ENCODE results near the gene UQCRH. TPM values are rescaled to one million over a fixed set of nuclear protein-coding genes. Genes with fewer than 3 reads are reported as not detected.
"Not testable (repeated sequence)": the region's sequence is repeated elsewhere in the genome, so short reads cannot be mapped to it uniquely, and the experiment has no call there.

The UQCRH gene
- total RNA-seq, 1 donor from 2014 or later, result 221 TPM

GRCh38 chr1:46322191-46322590, 18.7 kb downstream of the UQCRH start:
- not testable (repeated sequence) for H3K36me3 Mint-ChIP-seq (ENCODE audit: insufficient read depth); H3K27me3 Mint-ChIP-seq; H3K27ac Mint-ChIP-seq; H3K4me1 Mint-ChIP-seq (ENCODE audit: low read depth); H3K4me3 Mint-ChIP-seq (ENCODE audit: low read depth); H3K9me3 Mint-ChIP-seq (ENCODE audit: low read depth); DNase-seq (ENCODE audit: low spot score, unreplicated experiment)

DNA sequence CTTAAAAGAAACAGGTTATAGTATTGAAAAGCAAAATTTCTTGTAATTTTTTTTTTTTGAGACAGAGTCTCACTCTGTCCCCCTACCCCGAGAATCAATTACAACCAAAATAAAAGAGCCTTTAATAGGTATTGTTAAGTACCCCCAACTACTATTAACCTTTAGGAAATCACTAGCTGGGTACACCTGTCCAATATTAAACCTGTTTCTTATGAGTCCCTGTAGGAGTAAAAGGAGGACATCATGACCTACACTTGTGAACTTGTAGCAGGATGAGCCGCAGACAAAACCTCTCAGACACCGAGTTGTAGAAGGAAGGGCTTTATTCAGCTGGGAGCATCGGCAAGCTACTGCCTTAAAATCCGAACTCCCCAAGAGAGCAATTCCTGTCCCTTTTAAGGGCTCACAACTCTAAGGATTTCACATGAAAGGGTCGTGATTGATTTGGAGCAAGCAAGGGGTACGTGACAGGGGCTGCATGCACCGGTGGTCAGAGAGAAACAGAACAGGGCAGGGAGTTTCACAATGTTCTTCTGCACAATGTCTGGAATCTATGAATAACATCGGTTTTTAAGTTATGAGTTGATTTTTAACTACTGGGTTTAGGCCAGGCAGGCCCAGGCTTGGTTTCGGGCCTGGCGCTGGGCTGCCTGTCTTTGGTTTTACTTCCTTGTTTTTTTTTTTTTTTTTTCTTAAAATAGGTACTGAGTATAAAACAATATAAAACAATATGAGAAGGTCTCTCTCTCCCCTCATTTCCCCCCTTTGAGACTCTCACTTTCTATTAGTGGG, 22.0 kb downstream of the UQCRH start:
- DNase-seq (ENCODE audit: low spot score, unreplicated experiment); H3K27me3 Mint-ChIP-seq; H3K9me3 Mint-ChIP-seq (ENCODE audit: low read depth); H3K27ac Mint-ChIP-seq; H3K4me3 Mint-ChIP-seq (ENCODE audit: low read depth); H3K4me1 Mint-ChIP-seq (ENCODE audit: low read depth); H3K36me3 Mint-ChIP-seq (ENCODE audit: insufficient read depth): not testable (repeated sequence)

GRCh38 chr1:46328182-46328581, 24.7 kb downstream of the UQCRH start:
- H3K9me3 Mint-ChIP-seq (ENCODE audit: low read depth); H3K27me3 Mint-ChIP-seq; H3K4me1 Mint-ChIP-seq (ENCODE audit: low read depth); DNase-seq (ENCODE audit: low spot score, unreplicated experiment); H3K4me3 Mint-ChIP-seq (ENCODE audit: low read depth); H3K27ac Mint-ChIP-seq; H3K36me3 Mint-ChIP-seq (ENCODE audit: insufficient read depth): not testable (repeated sequence)

DNA sequence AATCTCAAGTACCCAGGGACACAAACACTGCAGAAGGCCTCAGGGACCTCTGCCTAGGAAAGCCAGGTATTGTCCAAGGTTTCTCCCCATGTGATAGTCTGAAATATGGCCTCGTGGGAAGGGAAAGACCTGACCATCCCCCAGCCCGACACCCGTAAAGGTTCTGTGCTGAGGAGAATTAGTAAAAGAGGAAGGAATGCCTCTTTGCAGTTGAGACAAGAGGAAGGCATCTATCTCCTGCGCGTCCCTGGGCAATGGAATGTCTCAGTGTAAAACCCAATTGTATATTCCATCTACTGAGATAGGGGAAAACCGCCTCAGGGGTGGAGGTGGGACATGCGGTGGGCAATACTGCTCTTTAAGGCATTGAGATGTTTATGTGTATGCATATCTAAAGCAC, 26.3 kb downstream of the UQCRH start:
- not testable (repeated sequence) for H3K9me3 Mint-ChIP-seq (ENCODE audit: low read depth); H3K27ac Mint-ChIP-seq; H3K27me3 Mint-ChIP-seq; H3K4me3 Mint-ChIP-seq (ENCODE audit: low read depth); H3K36me3 Mint-ChIP-seq (ENCODE audit: insufficient read depth); DNase-seq (ENCODE audit: low spot score, unreplicated experiment); H3K4me1 Mint-ChIP-seq (ENCODE audit: low read depth)

GRCh38 chr1:46330381-46330780, 26.9 kb downstream of the UQCRH start:
- H3K27ac Mint-ChIP-seq; H3K4me1 Mint-ChIP-seq (ENCODE audit: low read depth); H3K4me3 Mint-ChIP-seq (ENCODE audit: low read depth); H3K36me3 Mint-ChIP-seq (ENCODE audit: insufficient read depth); H3K9me3 Mint-ChIP-seq (ENCODE audit: low read depth); DNase-seq (ENCODE audit: low spot score, unreplicated experiment); H3K27me3 Mint-ChIP-seq: not testable (repeated sequence)

DNA sequence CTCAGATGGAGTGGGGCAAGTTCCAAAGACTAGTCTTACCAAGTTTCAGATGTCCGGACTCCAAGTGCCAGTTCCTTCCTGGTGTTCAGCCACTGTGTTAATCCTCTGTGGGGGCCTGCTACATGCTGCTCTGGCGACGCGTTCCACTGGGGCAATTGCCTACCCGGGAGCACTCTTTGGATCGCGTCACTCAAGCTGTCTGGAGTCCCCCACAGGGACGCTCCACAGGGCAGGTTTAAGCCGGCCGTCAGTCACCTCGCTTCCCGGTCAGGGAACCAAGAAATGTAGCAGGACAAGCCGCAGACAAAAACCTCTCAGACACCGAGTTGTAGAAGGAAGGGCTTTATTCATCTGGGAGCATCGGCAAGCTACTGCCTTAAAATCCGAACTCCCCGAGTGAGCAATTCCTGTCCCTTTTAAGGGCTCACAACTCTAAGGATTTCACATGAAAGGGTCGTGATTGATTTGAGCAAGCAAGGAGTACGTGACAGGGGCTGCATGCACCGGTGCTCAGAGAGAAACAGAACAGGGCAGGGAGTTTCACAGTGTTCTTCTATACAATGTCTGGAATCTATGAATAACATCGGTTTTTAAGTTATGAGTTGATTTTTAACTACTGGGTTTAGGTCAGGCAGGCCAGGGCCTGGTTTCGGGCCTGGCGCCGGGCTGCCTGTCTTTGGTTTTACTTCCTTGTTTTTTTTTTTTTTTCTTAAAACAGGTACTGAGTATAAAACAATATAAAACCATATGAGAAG, 28.5 kb downstream of the UQCRH start:
- H3K36me3 Mint-ChIP-seq (ENCODE audit: insufficient read depth); H3K4me1 Mint-ChIP-seq (ENCODE audit: low read depth); DNase-seq (ENCODE audit: low spot score, unreplicated experiment); H3K4me3 Mint-ChIP-seq (ENCODE audit: low read depth); H3K9me3 Mint-ChIP-seq (ENCODE audit: low read depth); H3K27me3 Mint-ChIP-seq: not testable (repeated sequence)
- H3K27ac Mint-ChIP-seq, result peak overlapping the region; percentile 59

- TF ChIP-seq CTCF (IDR thresholded peaks at IDR 0.05; ENCODE audit: unreplicated experiment), result peak; percentile 19
- Mint-ChIP-seq H3K9me3 (ENCODE audit: low read depth) (no peaks in the 10 kb centered on the region), H3K36me3 (ENCODE audit: insufficient read depth) (no peaks in the 10 kb centered on the region), H3K27me3 (no peaks in the 10 kb centered on the region), H3K4me1 (ENCODE audit: low read depth) (peaks cover 3% of the 10 kb centered on the region), H3K27ac (no peak overlapping the region), H3K4me3 (ENCODE audit: low read depth) (no peak overlapping the region)
- no peak for DNase-seq (ENCODE audit: low spot score, unreplicated experiment)
Measured at GRCh38 chr1:46333300-46334029, 30.0 kb downstream of the UQCRH start.

- H3K27ac Mint-ChIP-seq, result no peak overlapping the region
- no peak for DNase-seq (ENCODE audit: low spot score, unreplicated experiment)
- no peaks in the 10 kb centered on the region for H3K27me3 Mint-ChIP-seq
- H3K36me3 Mint-ChIP-seq (ENCODE audit: insufficient read depth), result no peaks in the 10 kb centered on the region
- no peaks in the 10 kb centered on the region for H3K9me3 Mint-ChIP-seq (ENCODE audit: low read depth)
- no peak overlapping the region for H3K4me3 Mint-ChIP-seq (ENCODE audit: low read depth)
- peaks cover 3% of the 10 kb centered on the region for H3K4me1 Mint-ChIP-seq (ENCODE audit: low read depth)
- no peak for TF ChIP-seq CTCF (IDR thresholded peaks at IDR 0.05; ENCODE audit: unreplicated experiment)
Measured at GRCh38 chr1:46334030-46334384, 30.5 kb downstream of the UQCRH start.

All from progenitor cell of endocrine pancreas (in vitro differentiated cells).